Neural cell (in vitro differentiated cells): ENCODE results near the gene MYO3A. TPM values are rescaled to one million over a fixed set of nuclear protein-coding genes. Genes with fewer than 3 reads are reported as not detected.
"Not testable (repeated sequence)": the region's sequence is repeated elsewhere in the genome, so short reads cannot be mapped to it uniquely, and the experiment has no call there.

ENCODE experiments used
- H2AFZ ChIP-seq: fragments of 200-600, 300-800 bp; sonication (generic), shearing (Covaris generic); 2 replicates; pipeline ENCODE4 v1.6.0; 2014; ENCODE audit warnings: low read depth, mild to moderate bottlenecking, antibody characterized with exemption, low read length, moderate library complexity
- H3F3A ChIP-seq: fragments of 200-600 bp; shearing (Covaris generic); 2 replicates; pipeline ENCODE4 v1.6.1; 2016; ENCODE audit warnings: mild to moderate bottlenecking, moderate library complexity, mixed read lengths, antibody characterized with exemption, low read length; ENCODE audit not compliant: insufficient read depth, poor library complexity, severe bottlenecking
- H3K27ac ChIP-seq: fragments of 200-600, 300-800 bp; sonication (generic), shearing (Covaris generic); 2 replicates; pipeline ENCODE4 v1.5.1; 2014; ENCODE audit warnings: mild to moderate bottlenecking, low read length, moderate library complexity
- H3K27me3 ChIP-seq: fragments of 300-800, 200-600 bp; sonication (generic), shearing (Covaris generic); 2 replicates; pipeline ENCODE4 v1.6.0; 2014; ENCODE audit warnings: mild to moderate bottlenecking, low read depth, low read length, moderate library complexity; ENCODE audit not compliant: insufficient read depth
- H3K36me3 ChIP-seq: fragments of 300-800, 200-600 bp; sonication (generic), shearing (Covaris generic); 2 replicates; pipeline ENCODE4 v1.5.1; 2014; ENCODE audit warnings: mild to moderate bottlenecking, antibody characterized with exemption, low read length, moderate library complexity; ENCODE audit not compliant: insufficient read depth
- H3K4me2 ChIP-seq: fragments of 300-800, 200-600 bp; sonication (generic), shearing (Covaris generic); 2 replicates; pipeline ENCODE4 v1.6.0; 2014; ENCODE audit warnings: mild to moderate bottlenecking, low read length
- H3K4me3 ChIP-seq: fragments of 300-800, 200-600 bp; sonication (generic), shearing (Covaris generic); 2 replicates; pipeline ENCODE4 v1.5.1; 2014; ENCODE audit warnings: mild to moderate bottlenecking, low read length, moderate library complexity
- H3K79me2 ChIP-seq: fragments of 200-600 bp; shearing (Covaris generic); replicated peaks from 2 replicates; pipeline ENCODE4 v1.6.0; 2014; ENCODE audit warnings: mild to moderate bottlenecking, low read length, moderate library complexity; ENCODE audit not compliant: insufficient read depth
- H3K9ac ChIP-seq: fragments of 300-800, 200-600 bp; sonication (generic), shearing (Covaris generic); 2 replicates; pipeline ENCODE4 v1.6.1; 2016; ENCODE audit warnings: mild to moderate bottlenecking, low read length, mixed read lengths
- H3K9me2 ChIP-seq: fragments of 200-600 bp; shearing (Covaris generic); 2 replicates; pipeline ENCODE4 v1.6.1; 2016; ENCODE audit warnings: mild to moderate bottlenecking, low read length, mixed read lengths; ENCODE audit not compliant: insufficient read depth
- H3K9me3 ChIP-seq: fragments of 200-600, 300-800 bp; sonication (generic), shearing (Covaris generic); 2 replicates; pipeline ENCODE4 v1.6.1; 2016; ENCODE audit warnings: mild to moderate bottlenecking, mixed run types, low read length, moderate library complexity, mixed read lengths
- H4K20me1 ChIP-seq: fragments of 200-600 bp; shearing (Covaris generic); 2 replicates; pipeline ENCODE4 v1.6.1; 2016; ENCODE audit warnings: mild to moderate bottlenecking, mixed run types; ENCODE audit not compliant: insufficient read depth
- CTCF ChIP-seq: fragments of 450-650 bp; IDR thresholded peaks from 2 replicates; pipeline ENCODE4 v1.5.1; 2014; ENCODE audit warnings: antibody characterized with exemption, mild to moderate bottlenecking, moderate library complexity; ENCODE audit not compliant: poor library complexity, severe bottlenecking
- EP300 ChIP-seq: fragments of 450-650 bp; conservative IDR thresholded peaks from 2 replicates; pipeline ENCODE4 v1.6.1; 2014; ENCODE audit warnings: antibody characterized with exemption, mild to moderate bottlenecking, moderate library complexity; ENCODE audit not compliant: poor library complexity, severe bottlenecking
- EZH2 ChIP-seq: fragments of 200-600, 300-800 bp; shearing (Covaris generic), sonication (generic); IDR thresholded peaks from 2 replicates; pipeline ENCODE4 v1.6.1; 2014; ENCODE audit warnings: antibody characterized with exemption, low read length, borderline replicate concordance, mild to moderate bottlenecking; ENCODE audit not compliant: insufficient read depth, poor library complexity, severe bottlenecking
- MXI1 ChIP-seq: fragments of 450-650 bp; conservative IDR thresholded peaks from 2 replicates; pipeline ENCODE4 v1.6.1; 2014; ENCODE audit warnings: antibody characterized with exemption, mild to moderate bottlenecking; ENCODE audit not compliant: poor library complexity, severe bottlenecking
- POLR2AphosphoS5 ChIP-seq: IDR thresholded peaks from 2 replicates; pipeline ENCODE4 v1.6.1; 2012
- RAD21 ChIP-seq: fragments of 450-650 bp; conservative IDR thresholded peaks from 2 replicates; pipeline ENCODE4 v1.6.1; 2014; ENCODE audit warnings: antibody characterized with exemption, mild to moderate bottlenecking, moderate library complexity
- REST ChIP-seq: IDR thresholded peaks from 2 replicates; pipeline ENCODE4 v1.6.1; 2012; ENCODE audit warnings: borderline replicate concordance
- SMC3 ChIP-seq: fragments of 450-650 bp; conservative IDR thresholded peaks from 2 replicates; pipeline ENCODE4 v1.6.1; 2014; ENCODE audit warnings: antibody characterized with exemption, mild to moderate bottlenecking, moderate library complexity; ENCODE audit not compliant: poor library complexity
- TAF1 ChIP-seq: IDR thresholded peaks from 2 replicates; pipeline ENCODE4 v1.6.1; 2012; ENCODE audit warnings: low read depth
- polyA plus RNA-seq: library from polyadenylated mRNA; depleted of rRNA; stranded (reverse); fragments of >200 nt; gene quantifications from 2 replicates; pipeline ENCODE4 v1.2.3, GENCODE V29; 2014

Gene MYO3A
- polyA plus RNA-seq, 1 donor from 2014 or later: 4.1 TPM

- H3K36me3 ChIP-seq: no peaks in the 10 kb centered on the region
- TF ChIP-seq REST (no peak), MXI1 (no peak), POLR2AphosphoS5 (no peak), SMC3 (no peak), CTCF (no peak), EP300 (no peak), EZH2 (no peak), RAD21 (no peak), TAF1 (no peak)
- no peak overlapping the region for H3K27ac ChIP-seq
- no peaks in the 10 kb centered on the region for H3K79me2 ChIP-seq
- no peak overlapping the region for H3K4me3 ChIP-seq
- no peak overlapping the region for H2AFZ ChIP-seq
- H3K9me3 ChIP-seq: no peaks in the 10 kb centered on the region
- no peaks in the 10 kb centered on the region for H4K20me1 ChIP-seq
- H3K9me2 ChIP-seq: no peaks in the 10 kb centered on the region
- no peak overlapping the region for H3K9ac ChIP-seq
- H3F3A ChIP-seq: no peaks in the 10 kb centered on the region
- H3K27me3 ChIP-seq: no peaks in the 10 kb centered on the region
- H3K4me2 ChIP-seq: no peak overlapping the region
Measured at GRCh38 chr10:26000971-26001370, 66.9 kb downstream of the MYO3A start.

- H3K4me2 ChIP-seq, H3K79me2 ChIP-seq, H3F3A ChIP-seq, H3K9me2 ChIP-seq, H4K20me1 ChIP-seq, H3K27ac ChIP-seq, H3K36me3 ChIP-seq, H3K9me3 ChIP-seq, H3K4me3 ChIP-seq, H2AFZ ChIP-seq, H3K9ac ChIP-seq, H3K27me3 ChIP-seq: not testable (repeated sequence)
Measured at GRCh38 chr10:26002466-26002865, 68.4 kb downstream of the MYO3A start.

GRCh38 chr10:26015092-26015491 is 81.1 kb downstream of the MYO3A start:
- Histone ChIP-seq H3K4me3 (no peak overlapping the region), H3K9me3 (no peaks in the 10 kb centered on the region), H2AFZ (no peak overlapping the region), H3K79me2 (no peaks in the 10 kb centered on the region), H3K27ac (no peak overlapping the region), H3K9me2 (no peaks in the 10 kb centered on the region), H4K20me1 (no peaks in the 10 kb centered on the region), H3F3A (no peaks in the 10 kb centered on the region), H3K27me3 (no peaks in the 10 kb centered on the region), H3K4me2 (no peak overlapping the region), H3K36me3 (no peaks in the 10 kb centered on the region), H3K9ac (no peak overlapping the region)
- no peak for TF ChIP-seq CTCF
- no peak for TF ChIP-seq EZH2
- no peak for TF ChIP-seq EP300
- TF ChIP-seq POLR2AphosphoS5: no peak
- no peak for TF ChIP-seq SMC3
- no peak for TF ChIP-seq RAD21
- TF ChIP-seq TAF1: no peak
- TF ChIP-seq REST: no peak
- no peak for TF ChIP-seq MXI1
